ENCODE measurements around the gene PTPRO.

The PTPRO gene

DNA sequence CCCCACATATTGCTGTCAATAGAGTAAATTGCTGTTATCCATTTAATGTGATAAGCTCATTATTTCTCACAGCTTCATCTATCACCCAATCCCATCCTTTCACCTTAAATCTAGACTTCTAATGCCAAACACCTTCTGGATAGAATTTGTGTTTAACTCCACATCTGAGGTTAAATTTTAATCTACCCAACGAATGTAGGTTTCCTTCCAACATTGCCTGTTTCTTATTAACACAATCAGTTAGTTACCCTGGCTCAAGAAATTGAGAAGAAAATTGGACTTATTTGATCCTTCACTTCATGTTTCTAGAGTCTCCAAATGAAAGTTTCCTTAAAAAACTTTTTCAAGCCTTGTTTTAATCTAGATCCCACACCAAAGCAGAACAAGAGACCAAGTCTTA is 67.3 kb downstream of the PTPRO start:
- no peaks in the 10 kb centered on the region for H4K20me1 ChIP-seq (ENCODE audit: insufficient read depth, low read length)
- no peak overlapping the region for H2AFZ ChIP-seq (ENCODE audit: low read depth, low read length)
- no peaks in the 10 kb centered on the region for H3K79me2 ChIP-seq (ENCODE audit: low read length)
- H3K36me3 ChIP-seq (replicated peaks; ENCODE audit: low read depth, low read length): no peaks in the 10 kb centered on the region
- H3K9ac ChIP-seq (ENCODE audit: low read length): no peak overlapping the region
- no peak overlapping the region for H3K4me3 ChIP-seq (ENCODE audit: low read length)
- H3K4me1 ChIP-seq (ENCODE audit: low read length): no peaks in the 10 kb centered on the region
- H3K27ac ChIP-seq (ENCODE audit: low read length): no peak overlapping the region
- no peaks in the 10 kb centered on the region for H3K27me3 ChIP-seq (ENCODE audit: low read depth, low read length)
- no peak overlapping the region for H3K4me2 ChIP-seq (ENCODE audit: low read length)
- no peaks in the 10 kb centered on the region for H3K9me3 ChIP-seq (ENCODE audit: insufficient read depth, low read length)
- TF ChIP-seq EZH2phosphoT487 (IDR thresholded peaks at IDR 0.05; ENCODE audit: low read depth): no peak
- TF ChIP-seq, protein P1, sequence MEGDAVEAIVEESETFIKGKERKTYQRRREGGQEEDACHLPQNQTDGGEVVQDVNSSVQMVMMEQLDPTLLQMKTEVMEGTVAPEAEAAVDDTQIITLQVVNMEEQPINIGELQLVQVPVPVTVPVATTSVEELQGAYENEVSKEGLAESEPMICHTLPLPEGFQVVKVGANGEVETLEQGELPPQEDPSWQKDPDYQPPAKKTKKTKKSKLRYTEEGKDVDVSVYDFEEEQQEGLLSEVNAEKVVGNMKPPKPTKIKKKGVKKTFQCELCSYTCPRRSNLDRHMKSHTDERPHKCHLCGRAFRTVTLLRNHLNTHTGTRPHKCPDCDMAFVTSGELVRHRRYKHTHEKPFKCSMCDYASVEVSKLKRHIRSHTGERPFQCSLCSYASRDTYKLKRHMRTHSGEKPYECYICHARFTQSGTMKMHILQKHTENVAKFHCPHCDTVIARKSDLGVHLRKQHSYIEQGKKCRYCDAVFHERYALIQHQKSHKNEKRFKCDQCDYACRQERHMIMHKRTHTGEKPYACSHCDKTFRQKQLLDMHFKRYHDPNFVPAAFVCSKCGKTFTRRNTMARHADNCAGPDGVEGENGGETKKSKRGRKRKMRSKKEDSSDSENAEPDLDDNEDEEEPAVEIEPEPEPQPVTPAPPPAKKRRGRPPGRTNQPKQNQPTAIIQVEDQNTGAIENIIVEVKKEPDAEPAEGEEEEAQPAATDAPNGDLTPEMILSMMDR (IDR thresholded peaks at IDR 0.05; ENCODE audit: low read depth, low read length): no peak

DNA sequence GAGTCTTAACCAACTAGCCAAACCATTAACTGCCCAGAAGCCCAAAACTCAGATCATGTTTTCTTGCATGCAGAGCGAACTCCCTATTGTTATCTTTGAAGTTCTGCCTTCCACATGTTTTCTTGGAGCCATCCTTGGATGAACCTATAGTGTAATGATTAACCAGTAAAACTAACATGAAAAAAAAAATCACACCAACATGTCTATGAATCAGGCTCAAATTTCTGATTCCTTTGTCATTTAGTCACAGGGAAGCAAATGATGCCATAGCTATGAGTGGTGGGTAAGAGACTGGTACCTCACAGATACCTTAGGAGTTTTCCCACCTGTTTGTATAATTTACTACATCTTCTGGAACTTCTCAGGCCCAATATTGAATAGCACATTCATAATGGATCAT is 70.7 kb downstream of the PTPRO start:
- H3K4me2 ChIP-seq (ENCODE audit: low read length): no peak overlapping the region
- no peak overlapping the region for H3K27ac ChIP-seq (ENCODE audit: low read length)
- no peaks in the 10 kb centered on the region for H3K27me3 ChIP-seq (ENCODE audit: low read depth, low read length)
- H3K4me3 ChIP-seq (ENCODE audit: low read length): no peak overlapping the region
- H2AFZ ChIP-seq (ENCODE audit: low read depth, low read length): no peak overlapping the region
- no peaks in the 10 kb centered on the region for H3K36me3 ChIP-seq (replicated peaks; ENCODE audit: low read depth, low read length)
- no peaks in the 10 kb centered on the region for H4K20me1 ChIP-seq (ENCODE audit: insufficient read depth, low read length)
- H3K9ac ChIP-seq (ENCODE audit: low read length): no peak overlapping the region
- no peaks in the 10 kb centered on the region for H3K4me1 ChIP-seq (ENCODE audit: low read length)
- TF ChIP-seq EZH2phosphoT487 (IDR thresholded peaks at IDR 0.05; ENCODE audit: low read depth): no peak
- TF ChIP-seq, protein P1 (IDR thresholded peaks at IDR 0.05; ENCODE audit: low read depth, low read length): no peak
- H3K79me2 ChIP-seq (ENCODE audit: low read length): no peaks in the 10 kb centered on the region
- H3K9me3 ChIP-seq (ENCODE audit: insufficient read depth, low read length): no peaks in the 10 kb centered on the region

DNA sequence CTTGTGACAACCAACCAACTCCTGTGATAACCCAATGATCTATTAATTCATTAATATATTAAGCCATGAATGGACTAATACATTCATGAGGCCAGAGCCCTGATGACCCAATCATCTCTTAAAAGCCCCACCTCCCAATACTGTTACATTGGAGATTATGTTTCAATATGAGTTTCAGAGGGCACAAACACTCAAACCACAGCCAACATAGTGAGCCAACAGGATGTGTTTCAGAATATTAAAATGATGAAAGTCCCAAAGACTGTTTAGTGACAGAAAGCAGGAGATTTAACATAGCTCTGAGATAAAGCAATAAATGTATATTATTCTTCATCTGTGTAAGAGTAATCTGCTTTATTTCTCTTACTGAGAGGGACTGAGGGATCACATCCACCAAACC is 71.7 kb downstream of the PTPRO start:
- H3K27ac ChIP-seq (ENCODE audit: low read length): no peak overlapping the region
- no peaks in the 10 kb centered on the region for H3K9me3 ChIP-seq (ENCODE audit: insufficient read depth, low read length)
- no peaks in the 10 kb centered on the region for H4K20me1 ChIP-seq (ENCODE audit: insufficient read depth, low read length)
- H3K79me2 ChIP-seq (ENCODE audit: low read length): no peaks in the 10 kb centered on the region
- H2AFZ ChIP-seq (ENCODE audit: low read depth, low read length): no peak overlapping the region
- H3K27me3 ChIP-seq (ENCODE audit: low read depth, low read length): no peaks in the 10 kb centered on the region
- no peak overlapping the region for H3K4me3 ChIP-seq (ENCODE audit: low read length)
- no peak for TF ChIP-seq EZH2phosphoT487 (IDR thresholded peaks at IDR 0.05; ENCODE audit: low read depth)
- TF ChIP-seq, protein P1 (IDR thresholded peaks at IDR 0.05; ENCODE audit: low read depth, low read length): no peak
- no peak overlapping the region for H3K4me2 ChIP-seq (ENCODE audit: low read length)
- H3K4me1 ChIP-seq (ENCODE audit: low read length): no peaks in the 10 kb centered on the region
- H3K9ac ChIP-seq (ENCODE audit: low read length): no peak overlapping the region
- no peaks in the 10 kb centered on the region for H3K36me3 ChIP-seq (replicated peaks; ENCODE audit: low read depth, low read length)

DNA sequence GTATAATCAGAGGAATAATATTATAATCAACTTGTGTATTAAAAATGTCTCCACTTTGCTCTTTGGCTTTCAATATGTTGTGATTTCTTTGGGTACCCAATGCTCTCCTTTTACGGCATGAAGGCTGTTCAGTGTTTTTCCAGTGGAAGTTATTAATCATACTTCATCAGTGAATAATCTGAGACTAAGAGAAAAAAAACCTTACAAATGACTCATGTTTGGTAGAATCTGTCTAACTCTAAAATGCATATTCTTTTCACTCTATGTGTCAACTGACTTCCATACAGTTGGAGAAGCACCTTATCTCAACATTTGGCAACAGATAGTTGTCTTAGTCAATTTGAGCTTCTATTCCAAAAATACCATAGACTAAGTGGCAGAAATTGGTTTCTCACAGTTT is 82.2 kb downstream of the PTPRO start:
- Histone ChIP-seq H3K79me2 (ENCODE audit: low read length) (no peaks in the 10 kb centered on the region), H3K9ac (ENCODE audit: low read length) (no peak overlapping the region), H3K9me3 (ENCODE audit: insufficient read depth, low read length) (no peaks in the 10 kb centered on the region), H3K4me2 (ENCODE audit: low read length) (no peak overlapping the region), H2AFZ (ENCODE audit: low read depth, low read length) (no peak overlapping the region), H3K4me3 (ENCODE audit: low read length) (no peak overlapping the region), H3K27ac (ENCODE audit: low read length) (no peak overlapping the region), H3K36me3 (replicated peaks; ENCODE audit: low read depth, low read length) (no peaks in the 10 kb centered on the region), H4K20me1 (ENCODE audit: insufficient read depth, low read length) (no peaks in the 10 kb centered on the region), H3K27me3 (ENCODE audit: low read depth, low read length) (no peaks in the 10 kb centered on the region), H3K4me1 (ENCODE audit: low read length) (no peaks in the 10 kb centered on the region)
- TF ChIP-seq, protein P1 (IDR thresholded peaks at IDR 0.05; ENCODE audit: low read depth, low read length): no peak
- TF ChIP-seq EZH2phosphoT487 (IDR thresholded peaks at IDR 0.05; ENCODE audit: low read depth): no peak
